Posterior vena cava (tissue), 2 donors: ENCODE results near the gene LGR6. TPM values are rescaled to one million over a fixed set of nuclear protein-coding genes. Genes with fewer than 3 reads are reported as not detected.

ENCODE experiments used
- DNase-seq: peaks from one replicate; pipeline ENCODE4 v3.0.0-alpha.2; 2020; ENCODE audit warnings: low spot score
- intact Hi-C, 2 donors: fragments of 100-400 bp; cut with DNase I; formaldehyde crosslinking; loops; one replicate each; pipeline versions ENCODE4 v1.14.1 to v1.14.2; 2022 to 2023
- total RNA-seq, 2 donors: library from RNA; stranded (reverse); fragmentation: NEBNext Ultra II Directional; extraction: Animal tissue kit (Norgen Biotek cat#: 25700); gene quantifications; one replicate each; pipeline ENCODE4 v1.2.1, GENCODE V29; 2021
- donor health status: DM: yes; HTN: yes; CAD: no.
- donor health status: DM: yes; HTN: yes; CAD: no.

The LGR6 gene
- total RNA-seq, 2 donors from 2014 or later = 0.28 to 0.43 TPM

GRCh38 chr1:202291961-202292712 is 98.5 kb downstream of the LGR6 start:
- no peak for DNase-seq
- intact Hi-C loops = no loop called here

DNA sequence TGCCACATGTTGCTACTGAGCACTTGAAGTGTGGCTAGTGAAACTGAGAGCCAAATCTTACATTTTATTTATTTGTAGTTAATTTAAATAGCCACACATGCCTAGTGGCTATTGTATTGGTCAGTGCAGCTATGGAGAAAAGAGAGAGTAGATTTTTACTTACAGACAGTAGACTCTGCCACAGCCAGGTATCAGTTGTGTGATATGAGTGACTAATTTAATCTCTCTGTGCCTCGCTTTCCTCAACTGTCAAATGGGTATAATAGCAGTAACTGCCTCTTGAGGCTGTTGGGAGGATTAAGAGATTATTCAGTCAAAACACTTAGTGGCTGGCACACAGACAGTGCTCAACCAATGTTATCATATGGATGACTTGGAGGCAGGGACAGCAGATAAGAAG is 99.2 kb downstream of the LGR6 start:
- intact Hi-C loops = no loop called here
- no peak for DNase-seq

GRCh38 chr1:202293569-202293968 is 100.0 kb downstream of the LGR6 start:
- intact Hi-C loops = no loop called here
- DNase-seq = no peak

DNA sequence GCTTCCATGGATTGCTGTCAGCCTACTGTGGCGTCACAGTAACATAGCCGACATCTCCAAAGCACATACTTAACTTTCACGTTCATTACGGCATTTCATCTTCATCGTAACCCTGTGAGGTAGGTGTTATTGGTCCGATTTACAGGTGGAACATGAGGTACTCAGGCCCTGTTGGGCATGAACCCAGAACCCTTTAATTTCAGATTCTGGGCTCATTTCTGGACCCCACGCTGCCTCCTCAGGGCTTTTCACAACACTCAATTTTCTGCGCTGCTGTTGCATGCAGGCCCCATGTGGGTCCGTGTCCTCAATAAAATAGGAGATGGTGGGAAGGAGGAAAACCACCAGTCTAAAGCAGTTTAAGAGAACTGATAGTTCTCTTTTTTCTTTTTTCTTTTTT is 108.6 kb downstream of the LGR6 start:
- no peak for DNase-seq
- intact Hi-C loops = no loop called here

DNA sequence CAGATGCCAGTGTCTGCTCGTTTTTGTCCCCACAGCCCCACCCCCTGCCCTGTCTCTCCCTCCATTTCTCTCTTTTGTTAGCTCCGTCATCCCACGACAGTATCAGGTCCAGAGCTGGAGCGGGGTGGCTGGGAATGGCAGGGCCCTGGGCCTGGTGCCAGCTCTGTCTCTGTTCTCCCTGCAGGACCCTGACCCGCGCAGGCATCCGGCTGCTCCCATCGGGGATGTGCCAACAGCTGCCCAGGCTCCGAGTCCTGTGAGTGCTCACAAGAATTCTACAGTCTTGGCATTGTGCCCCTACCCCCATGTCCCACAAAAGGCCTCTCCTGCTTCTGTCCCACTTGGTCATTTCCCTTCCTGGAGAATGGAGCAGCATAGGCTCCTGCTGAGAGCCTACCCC is 110.8 kb downstream of the LGR6 start:
- intact Hi-C loops = no loop called here

GRCh38 chr1:202305168-202305567 is 111.6 kb downstream of the LGR6 start:
- DNase-seq = no peak
- intact Hi-C loops = no loop called here

More for the DNA sequence above, 110.8 kb downstream of the LGR6 start:
- DNase-seq = no peak

DNA sequence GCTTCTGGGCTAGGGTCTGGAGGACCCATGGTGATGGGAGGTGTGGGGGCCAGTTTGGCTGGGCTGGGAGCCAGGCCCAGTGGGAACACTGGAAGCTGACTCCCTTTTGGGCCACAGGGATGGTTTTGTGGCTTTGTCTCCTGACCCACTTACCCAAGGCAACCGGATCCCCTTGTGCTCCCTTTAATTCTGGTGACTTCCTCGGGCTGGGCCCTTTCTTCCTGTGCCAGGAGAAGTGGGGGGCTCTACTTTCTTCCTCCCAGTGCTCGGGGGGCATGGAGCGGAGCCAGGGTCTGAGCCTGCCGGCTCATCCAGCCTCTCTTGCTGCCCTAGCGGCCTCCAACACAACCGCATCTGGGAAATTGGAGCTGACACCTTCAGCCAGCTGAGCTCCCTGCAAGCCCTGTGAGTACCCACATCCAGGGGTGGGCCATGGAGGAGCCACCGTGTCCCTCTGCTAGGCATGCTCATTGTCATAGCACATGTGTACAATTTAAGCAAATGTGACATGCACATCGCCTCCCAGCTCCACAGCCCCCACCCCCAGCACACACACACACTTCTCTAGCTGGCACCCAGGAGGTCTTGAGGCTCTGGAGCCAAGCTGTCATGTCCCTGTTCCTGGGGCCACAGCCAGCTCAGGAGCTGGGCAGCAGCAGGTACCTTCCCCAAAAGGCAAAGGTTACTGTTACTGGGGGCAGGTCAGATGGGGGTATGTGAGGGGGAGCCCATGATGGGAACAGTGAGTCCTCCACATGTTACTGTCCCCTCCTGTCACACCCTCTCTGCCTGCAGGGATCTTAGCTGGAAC is 113.1 kb downstream of the LGR6 start:
- intact Hi-C loops = no loop called here

DNA sequence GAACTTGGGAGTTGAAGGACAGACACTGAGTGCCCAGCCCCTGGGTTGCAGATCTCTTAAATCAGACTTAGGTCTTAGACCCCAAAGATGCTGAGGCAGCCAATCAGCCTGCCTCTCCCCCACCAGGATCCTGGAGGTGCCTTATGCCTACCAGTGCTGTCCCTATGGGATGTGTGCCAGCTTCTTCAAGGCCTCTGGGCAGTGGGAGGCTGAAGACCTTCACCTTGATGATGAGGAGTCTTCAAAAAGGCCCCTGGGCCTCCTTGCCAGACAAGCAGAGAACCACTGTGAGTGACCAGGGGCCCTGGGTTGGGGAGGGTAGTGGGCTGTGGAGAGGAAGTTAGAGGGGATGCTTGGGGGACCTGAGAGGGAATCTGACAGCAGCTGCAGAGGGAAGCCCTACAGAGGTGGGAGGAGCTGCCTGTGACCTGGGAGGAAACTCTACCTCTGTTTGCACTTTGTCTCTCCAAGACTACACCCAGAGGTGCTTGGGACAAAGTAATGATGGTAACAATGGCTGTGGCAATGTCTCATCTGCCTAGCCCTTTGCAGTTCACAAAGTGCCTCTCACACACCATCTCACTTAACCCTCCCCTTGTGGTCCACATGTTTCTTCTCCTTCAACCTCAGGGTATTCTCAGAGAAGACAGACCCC is 116.6 kb downstream of the LGR6 start:
- intact Hi-C loops = no loop called here
- no peak for DNase-seq

More for the DNA sequence above, 113.1 kb downstream of the LGR6 start:
- no peak for DNase-seq

GRCh38 chr1:202310746-202311145 is 117.1 kb downstream of the LGR6 start:
- DNase-seq = no peak
- intact Hi-C loops = no loop called here

GRCh38 chr1:202311875-202312635 is 118.5 kb downstream of the LGR6 start:
- intact Hi-C loops = no loop called here

DNA sequence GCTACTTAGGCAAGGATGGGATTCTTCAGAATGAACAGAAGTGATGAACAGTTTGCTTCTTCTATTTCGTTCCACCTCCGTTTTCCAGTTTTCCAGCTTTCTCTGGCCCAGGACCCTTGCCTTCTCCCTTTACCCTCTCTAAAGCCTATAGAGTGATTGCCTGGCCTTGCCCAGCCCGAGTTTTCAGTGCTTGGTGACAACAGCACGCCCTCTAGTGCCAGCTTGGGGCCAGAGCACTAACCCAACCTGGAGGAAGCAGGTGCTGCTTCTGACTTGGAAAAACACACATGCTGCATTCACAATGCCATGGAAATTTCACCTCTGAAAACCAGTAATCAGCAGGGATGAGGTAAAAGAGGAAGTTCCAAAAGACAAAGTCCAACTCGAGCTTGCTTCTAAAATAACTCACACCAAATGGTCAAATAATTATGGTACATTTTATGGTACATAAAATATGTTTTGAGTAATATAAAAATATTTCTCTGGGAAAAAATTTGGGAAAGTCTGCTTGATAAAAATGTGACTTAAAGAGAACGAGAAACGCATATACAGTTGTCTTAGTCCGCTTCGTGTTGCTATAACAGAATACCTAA is 122.1 kb downstream of the LGR6 start:
- intact Hi-C loops = loop anchor here (2.0 to 5.0 kb wide), 2 partner anchors 123 to 128 kb away; partner anchors contain the start of gene LGR6 (in 1 of the 2)
- DNase-seq = peak; percentile 88

More at GRCh38 chr1:202311875-202312635, 118.5 kb downstream of the LGR6 start:
- no peak for DNase-seq

DNA sequence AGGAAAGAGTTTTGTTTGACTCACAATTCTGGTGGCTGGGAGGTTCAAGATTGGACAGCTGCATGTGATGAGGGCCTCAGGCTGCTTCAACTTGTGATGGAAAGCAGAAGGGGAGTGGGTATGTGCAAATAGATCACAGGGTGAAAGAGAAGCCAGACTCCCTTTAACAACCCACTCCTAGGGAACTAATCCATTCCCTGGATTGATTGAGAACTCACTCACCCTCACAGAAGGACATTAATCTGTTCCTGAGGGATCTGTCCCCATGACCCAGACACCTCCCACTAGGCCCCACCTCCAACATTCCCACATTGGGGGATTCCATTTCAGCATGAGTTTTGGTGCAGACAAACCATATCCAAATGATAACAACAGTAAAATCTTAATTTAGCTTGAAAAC is 122.6 kb downstream of the LGR6 start:
- intact Hi-C loops = loop anchor here in 1 of 2 donors (5.0 kb wide), 1 partner anchor 129 kb away; no protein-coding TSS in a partner anchor
- DNase-seq = no peak

GRCh38 chr1:202317941-202318925 is 124.6 kb downstream of the LGR6 start:
- intact Hi-C loops = loop anchor here in 1 of 2 donors (5.0 kb wide), 1 partner anchor 131 kb away; no protein-coding TSS in a partner anchor
- no peak for DNase-seq

DNA sequence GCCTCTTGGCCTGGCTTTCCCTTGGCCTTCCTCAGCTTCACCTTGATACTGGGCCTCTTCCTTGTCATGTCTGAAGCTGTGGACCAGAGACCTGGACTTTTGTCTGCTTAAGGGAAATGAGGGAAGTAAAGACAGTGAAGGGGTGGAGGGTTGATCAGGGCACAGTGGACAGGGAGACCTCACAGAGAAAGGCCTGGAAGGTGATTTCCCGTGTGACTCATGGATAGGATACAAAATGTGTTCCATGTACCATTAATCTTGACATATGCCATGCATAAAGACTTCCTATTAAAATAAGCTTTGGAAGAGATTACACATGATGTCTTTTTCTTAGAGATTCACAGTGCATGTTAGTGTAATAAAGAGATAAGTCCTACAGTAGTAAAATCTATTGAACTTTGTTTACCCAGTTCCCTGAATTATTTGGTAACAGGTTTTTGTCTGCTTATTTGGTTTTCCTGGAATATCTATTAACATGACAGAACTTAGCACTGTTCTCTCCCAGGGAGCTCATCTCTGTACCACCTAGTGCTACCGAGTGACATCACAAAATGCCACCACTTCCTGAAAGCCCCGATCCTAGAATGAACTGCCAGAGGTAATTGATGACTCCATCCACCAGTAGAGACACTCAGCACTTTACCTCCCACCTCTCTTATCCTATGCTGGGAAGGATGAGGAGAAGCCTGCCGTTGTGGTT is 125.9 kb downstream of the LGR6 start:
- intact Hi-C loops = loop anchor here in 1 of 2 donors (5.0 to 10.0 kb wide), 2 partner anchors 132 to 385 kb away; no protein-coding TSS in a partner anchor
- DNase-seq = no peak

- no peak for DNase-seq
- intact Hi-C loops = loop anchor here in 1 of 2 donors (10.0 kb wide), 1 partner anchor 385 kb away; no protein-coding TSS in a partner anchor
Measured at GRCh38 chr1:202320081-202320405, 126.4 kb downstream of the LGR6 start.

DNA sequence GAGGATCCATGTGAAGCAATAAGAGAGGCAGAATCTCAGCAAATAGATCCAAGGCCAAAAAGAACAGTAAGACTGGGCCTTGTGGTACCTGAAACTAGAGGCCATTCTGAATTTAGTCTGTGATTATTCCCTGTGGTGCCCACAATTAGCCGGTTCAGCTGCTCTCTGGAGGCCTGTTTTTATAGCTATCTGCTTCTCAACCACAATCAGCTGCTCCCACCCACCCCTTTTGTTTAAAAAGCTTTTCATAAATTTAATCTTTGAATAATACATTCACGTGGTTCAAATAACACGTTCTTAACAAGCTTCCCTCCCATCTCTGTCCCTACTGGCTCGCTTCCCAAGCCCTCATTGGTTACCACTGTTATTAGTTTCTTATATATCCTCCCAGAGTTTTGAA is 130.1 kb downstream of the LGR6 start:
- DNase-seq = no peak
- intact Hi-C loops = loop anchor here in 1 of 2 donors (10.0 kb wide), 1 partner anchor 381 kb away; no protein-coding TSS in a partner anchor

DNA sequence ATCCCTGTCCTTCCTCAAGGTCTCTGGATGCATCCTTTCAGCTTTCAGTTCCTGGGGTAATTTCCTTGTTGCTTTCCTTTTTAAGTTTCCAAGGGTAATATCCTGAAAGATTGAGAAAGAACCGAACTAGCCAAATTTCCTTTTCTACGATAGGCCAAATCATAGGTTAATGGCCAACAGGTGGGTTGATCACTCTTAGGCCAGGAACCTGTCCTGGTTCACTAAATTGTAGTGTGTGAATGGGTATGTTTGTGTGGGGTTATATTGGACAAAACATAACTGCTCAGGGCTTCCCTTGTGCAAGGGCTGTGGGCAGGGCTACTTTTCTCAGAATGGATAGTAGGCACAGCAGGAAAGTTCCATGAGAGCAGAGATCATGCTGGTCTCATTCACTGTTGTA is 131.0 kb downstream of the LGR6 start:
- DNase-seq = no peak
- intact Hi-C loops = loop anchor here in 1 of 2 donors (10.0 kb wide), 1 partner anchor 380 kb away; no protein-coding TSS in a partner anchor
